Naive B cell (primary cell): ENCODE measurements around the gene JCAD. TPM values are rescaled to one million over a fixed set of nuclear protein-coding genes. Genes with fewer than 3 reads are reported as not detected.

Experiments used
- ATAC-seq, 2 donors: fragments of 150-1000 bp; cut with Tn5 transposase; 2 replicates each; pipeline ENCODE4 v1.10.0; 2021; ENCODE audit warnings: low read depth in 2 of 2, mild to moderate bottlenecking in 2 of 2, moderate library complexity in 2 of 2
- DNase-seq: peaks from one replicate; pipeline ENCODE4 v3.0.0; 2022
- H3K27ac Mint-ChIP-seq, 6 donors: one replicate each; pipeline ENCODE4 v1.8.0; 2020 to 2022; ENCODE audit warnings: mild to moderate bottlenecking in 6 of 6, mixed read lengths in 6 of 6, moderate library complexity in 5 of 6, inconsistent platforms in 2 of 6
- H3K27me3 Mint-ChIP-seq, 3 donors: one replicate each; pipeline ENCODE4 v1.8.0; 2021 to 2022; ENCODE audit warnings: mixed read lengths in 3 of 3, mild to moderate bottlenecking in 1 of 3
- H3K36me3 Mint-ChIP-seq, 2 donors: one replicate each; pipeline ENCODE4 v1.8.0; 2020 to 2022; ENCODE audit warnings: mixed read lengths in 2 of 2, inconsistent platforms in 1 of 2, mild to moderate bottlenecking in 1 of 2
- H3K4me1 Mint-ChIP-seq, 3 donors: one replicate each; pipeline ENCODE4 v1.8.0; 2020 to 2022; ENCODE audit warnings: mixed read lengths in 3 of 3, inconsistent platforms in 1 of 3, mild to moderate bottlenecking in 1 of 3, moderate library complexity in 1 of 3
- H3K4me3 Mint-ChIP-seq, 8 donors: one replicate each; pipeline ENCODE4 v1.8.0; 2020 to 2022; ENCODE audit warnings: mild to moderate bottlenecking in 8 of 8, mixed read lengths in 8 of 8, moderate library complexity in 8 of 8, inconsistent platforms in 2 of 8
- H3K9me3 Mint-ChIP-seq, 7 donors: one replicate each; pipeline ENCODE4 v1.8.0; 2020 to 2022; ENCODE audit warnings: mixed read lengths in 7 of 7, mild to moderate bottlenecking in 5 of 7, inconsistent platforms in 2 of 7, moderate library complexity in 1 of 7
- polyA plus RNA-seq, 6 donors: library from polyadenylated mRNA; unstranded; fragments of 300-500 nt; fragmentation: Illumina TruSeq; gene quantifications; one replicate each; pipeline ENCODE4 v1.2.3, GENCODE V29; 2021; ENCODE audit warnings: low read depth in 6 of 6

JCAD gene
- polyA plus RNA-seq, 6 donors from 2014 or later = 0.07 to 1.6 TPM; not detected in 4

- H3K9me3 Mint-ChIP-seq = peaks cover 0 to 4% (median 0%) of the 10 kb centered on the region in 7 donors
- ATAC-seq = no peak
- DNase-seq = no peak
- peaks cover 8 to 10% (median 9%) of the 10 kb centered on the region in 3 donors for H3K4me1 Mint-ChIP-seq
- H3K27me3 Mint-ChIP-seq = peaks cover 41 to 51% (median 42%) of the 10 kb centered on the region in 3 donors
- no peak overlapping the region for H3K27ac Mint-ChIP-seq
- H3K36me3 Mint-ChIP-seq = peaks cover 3 to 7% of the 10 kb centered on the region in 2 donors
- no peak overlapping the region for H3K4me3 Mint-ChIP-seq
Measured at GRCh38 chr10:30063099-30063498, 3.7 kb upstream of the JCAD start.

- no peak for DNase-seq
- Mint-ChIP-seq H3K27ac (no peak overlapping the region), H3K9me3 (peaks cover 0 to 4% (median 0%) of the 10 kb centered on the region in 7 donors), H3K36me3 (peaks cover 3 to 7% of the 10 kb centered on the region in 2 donors), H3K4me3 (no peak overlapping the region), H3K4me1 (peaks cover 8 to 13% (median 9%) of the 10 kb centered on the region in 3 donors), H3K27me3 (peaks cover 46 to 57% (median 47%) of the 10 kb centered on the region in 3 donors)
- ATAC-seq = no peak
Measured at GRCh38 chr10:30062582-30062981, 3.2 kb upstream of the JCAD start.

GRCh38 chr10:30062090-30062489, 2.7 kb upstream of the JCAD start:
- ATAC-seq (no peak), DNase-seq (no peak)
- Mint-ChIP-seq H3K36me3 (peaks cover 3 to 7% of the 10 kb centered on the region in 2 donors), H3K27me3 (peaks cover 49 to 60% (median 51%) of the 10 kb centered on the region in 3 donors), H3K9me3 (peaks cover 0 to 4% (median 0%) of the 10 kb centered on the region in 7 donors), H3K27ac (peak overlapping the region in 1 of 6 donors; percentile 13), H3K4me3 (no peak overlapping the region), H3K4me1 (peaks cover 8 to 13% (median 9%) of the 10 kb centered on the region in 3 donors)

- Mint-ChIP-seq H3K27me3 (peaks cover 51 to 61% (median 55%) of the 10 kb centered on the region in 3 donors), H3K27ac (peak overlapping the region in 2 of 6 donors; percentile 15 to 79), H3K4me1 (peaks cover 8 to 13% (median 9%) of the 10 kb centered on the region in 3 donors), H3K36me3 (peaks cover 3 to 7% of the 10 kb centered on the region in 2 donors), H3K4me3 (peak overlapping the region; percentile 62 to 87 (median 78)), H3K9me3 (peaks cover 0 to 4% (median 0%) of the 10 kb centered on the region in 7 donors)
- ATAC-seq (peak; percentile 3 to 44), DNase-seq (no peak)
Measured at GRCh38 chr10:30058570-30059132, 735 bp downstream of the JCAD start.

- Mint-ChIP-seq H3K4me3 (peak overlapping the region; percentile 62 to 87 (median 78)), H3K27me3 (peaks cover 49 to 56% (median 51%) of the 10 kb centered on the region in 3 donors), H3K27ac (peak overlapping the region in 1 of 6 donors; percentile 79), H3K4me1 (peaks cover 8 to 13% (median 9%) of the 10 kb centered on the region in 3 donors), H3K9me3 (peaks cover 0 to 4% (median 0%) of the 10 kb centered on the region in 7 donors), H3K36me3 (peaks cover 3 to 7% of the 10 kb centered on the region in 2 donors)
- ATAC-seq = no peak
- DNase-seq = no peak
Measured at GRCh38 chr10:30057894-30058556, 1.4 kb downstream of the JCAD start.

GRCh38 chr10:30057421-30057841, 2.0 kb downstream of the JCAD start:
- Mint-ChIP-seq H3K4me3 (peak overlapping the region in 6 of 8 donors; percentile 17 to 75 (median 66)), H3K36me3 (peaks cover 3 to 7% of the 10 kb centered on the region in 2 donors), H3K9me3 (peaks cover 0 to 4% (median 0%) of the 10 kb centered on the region in 7 donors), H3K27me3 (peaks cover 43 to 50% (median 46%) of the 10 kb centered on the region in 3 donors), H3K27ac (no peak overlapping the region), H3K4me1 (peaks cover 8 to 13% (median 9%) of the 10 kb centered on the region in 3 donors)
- DNase-seq (no peak), ATAC-seq (no peak)

- peak overlapping the region in 1 of 6 donors; percentile 4 for H3K27ac Mint-ChIP-seq
- H3K4me3 Mint-ChIP-seq = peak overlapping the region in 2 of 8 donors; percentile 35 to 62
- DNase-seq (no peak), ATAC-seq (no peak)
- peaks cover 0 to 4% (median 0%) of the 10 kb centered on the region in 7 donors for H3K9me3 Mint-ChIP-seq
- H3K36me3 Mint-ChIP-seq = peaks cover 0 to 7% of the 10 kb centered on the region in 2 donors
- H3K4me1 Mint-ChIP-seq = peaks cover 8 to 13% (median 9%) of the 10 kb centered on the region in 3 donors
- peaks cover 37 to 46% (median 44%) of the 10 kb centered on the region in 3 donors for H3K27me3 Mint-ChIP-seq
Measured at GRCh38 chr10:30056767-30057355, 2.5 kb downstream of the JCAD start.

- H3K4me1 Mint-ChIP-seq = peaks cover 8 to 13% (median 9%) of the 10 kb centered on the region in 3 donors
- peaks cover 0 to 7% of the 10 kb centered on the region in 2 donors for H3K36me3 Mint-ChIP-seq
- H3K27ac Mint-ChIP-seq = no peak overlapping the region
- H3K27me3 Mint-ChIP-seq = peaks cover 32 to 45% (median 40%) of the 10 kb centered on the region in 3 donors
- ATAC-seq (no peak), DNase-seq (no peak)
- peaks cover 0 to 4% (median 0%) of the 10 kb centered on the region in 7 donors for H3K9me3 Mint-ChIP-seq
- peak overlapping the region in 1 of 8 donors; percentile 62 for H3K4me3 Mint-ChIP-seq
Measured at GRCh38 chr10:30056281-30056680, 3.1 kb downstream of the JCAD start.

- peaks cover 0 to 4% (median 0%) of the 10 kb centered on the region in 7 donors for H3K9me3 Mint-ChIP-seq
- H3K36me3 Mint-ChIP-seq = peaks cover 0 to 7% of the 10 kb centered on the region in 2 donors
- no peak for ATAC-seq
- no peak for DNase-seq
- peaks cover 8 to 13% (median 8%) of the 10 kb centered on the region in 3 donors for H3K4me1 Mint-ChIP-seq
- no peak overlapping the region for H3K27ac Mint-ChIP-seq
- peaks cover 31 to 43% (median 40%) of the 10 kb centered on the region in 3 donors for H3K27me3 Mint-ChIP-seq
- H3K4me3 Mint-ChIP-seq = no peak overlapping the region
Measured at GRCh38 chr10:30055226-30055662, 4.1 kb downstream of the JCAD start.

GRCh38 chr10:30052062-30052461, 7.3 kb downstream of the JCAD start:
- H3K9me3 Mint-ChIP-seq = no peaks in the 10 kb centered on the region
- H3K4me1 Mint-ChIP-seq = peaks cover 9 to 12% (median 11%) of the 10 kb centered on the region in 3 donors
- H3K27ac Mint-ChIP-seq = no peak overlapping the region
- no peaks in the 10 kb centered on the region for H3K36me3 Mint-ChIP-seq
- DNase-seq (no peak), ATAC-seq (no peak)
- H3K4me3 Mint-ChIP-seq = no peak overlapping the region
- peaks cover 37 to 41% (median 37%) of the 10 kb centered on the region in 3 donors for H3K27me3 Mint-ChIP-seq

- H3K9me3 Mint-ChIP-seq = no peaks in the 10 kb centered on the region
- ATAC-seq (no peak), DNase-seq (no peak)
- peaks cover 32 to 46% (median 43%) of the 10 kb centered on the region in 3 donors for H3K27me3 Mint-ChIP-seq
- H3K4me3 Mint-ChIP-seq = no peak overlapping the region
- H3K4me1 Mint-ChIP-seq = peaks cover 9 to 12% (median 11%) of the 10 kb centered on the region in 3 donors
- H3K27ac Mint-ChIP-seq = no peak overlapping the region
- H3K36me3 Mint-ChIP-seq = no peaks in the 10 kb centered on the region
Measured at GRCh38 chr10:30051220-30051619, 8.2 kb downstream of the JCAD start.

- H3K4me1 Mint-ChIP-seq = peaks cover 9 to 12% (median 11%) of the 10 kb centered on the region in 3 donors
- peaks cover 28 to 51% (median 47%) of the 10 kb centered on the region in 3 donors for H3K27me3 Mint-ChIP-seq
- no peak overlapping the region for H3K27ac Mint-ChIP-seq
- no peaks in the 10 kb centered on the region for H3K9me3 Mint-ChIP-seq
- no peaks in the 10 kb centered on the region for H3K36me3 Mint-ChIP-seq
- no peak for DNase-seq
- no peak overlapping the region for H3K4me3 Mint-ChIP-seq
- ATAC-seq = no peak
Measured at GRCh38 chr10:30050411-30050810, 9.0 kb downstream of the JCAD start.
